ENCODE data around the gene CCDC172.

Gene CCDC172

DNA sequence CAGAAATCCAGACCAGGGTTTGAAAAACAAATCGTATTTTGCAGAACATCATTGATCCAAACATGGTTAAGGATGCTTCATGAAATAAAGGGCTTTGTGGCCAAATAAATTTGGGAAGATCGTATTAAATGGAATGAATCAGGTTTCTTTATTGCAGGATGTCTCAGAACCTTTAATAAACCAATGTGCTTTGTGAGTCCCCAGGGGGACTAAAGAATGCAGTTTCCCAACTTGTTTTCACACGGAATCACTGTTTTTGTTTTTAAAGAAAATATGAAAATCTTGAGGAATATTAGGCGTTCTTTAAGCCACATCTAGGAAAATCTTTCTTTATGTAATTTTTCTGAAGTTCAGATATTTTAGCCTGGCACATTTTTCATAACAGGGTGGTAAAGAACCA, 16.8 kb upstream of the CCDC172 start:
- TF ChIP-seq, protein P1, sequence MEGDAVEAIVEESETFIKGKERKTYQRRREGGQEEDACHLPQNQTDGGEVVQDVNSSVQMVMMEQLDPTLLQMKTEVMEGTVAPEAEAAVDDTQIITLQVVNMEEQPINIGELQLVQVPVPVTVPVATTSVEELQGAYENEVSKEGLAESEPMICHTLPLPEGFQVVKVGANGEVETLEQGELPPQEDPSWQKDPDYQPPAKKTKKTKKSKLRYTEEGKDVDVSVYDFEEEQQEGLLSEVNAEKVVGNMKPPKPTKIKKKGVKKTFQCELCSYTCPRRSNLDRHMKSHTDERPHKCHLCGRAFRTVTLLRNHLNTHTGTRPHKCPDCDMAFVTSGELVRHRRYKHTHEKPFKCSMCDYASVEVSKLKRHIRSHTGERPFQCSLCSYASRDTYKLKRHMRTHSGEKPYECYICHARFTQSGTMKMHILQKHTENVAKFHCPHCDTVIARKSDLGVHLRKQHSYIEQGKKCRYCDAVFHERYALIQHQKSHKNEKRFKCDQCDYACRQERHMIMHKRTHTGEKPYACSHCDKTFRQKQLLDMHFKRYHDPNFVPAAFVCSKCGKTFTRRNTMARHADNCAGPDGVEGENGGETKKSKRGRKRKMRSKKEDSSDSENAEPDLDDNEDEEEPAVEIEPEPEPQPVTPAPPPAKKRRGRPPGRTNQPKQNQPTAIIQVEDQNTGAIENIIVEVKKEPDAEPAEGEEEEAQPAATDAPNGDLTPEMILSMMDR (conservative IDR thresholded peaks at IDR 0.05; ENCODE audit: low read length): no peak
- no peak overlapping the region for H3K4me3 ChIP-seq (ENCODE audit: low read length)
- no peak for DNase-seq (ENCODE audit: low read depth)

DNA sequence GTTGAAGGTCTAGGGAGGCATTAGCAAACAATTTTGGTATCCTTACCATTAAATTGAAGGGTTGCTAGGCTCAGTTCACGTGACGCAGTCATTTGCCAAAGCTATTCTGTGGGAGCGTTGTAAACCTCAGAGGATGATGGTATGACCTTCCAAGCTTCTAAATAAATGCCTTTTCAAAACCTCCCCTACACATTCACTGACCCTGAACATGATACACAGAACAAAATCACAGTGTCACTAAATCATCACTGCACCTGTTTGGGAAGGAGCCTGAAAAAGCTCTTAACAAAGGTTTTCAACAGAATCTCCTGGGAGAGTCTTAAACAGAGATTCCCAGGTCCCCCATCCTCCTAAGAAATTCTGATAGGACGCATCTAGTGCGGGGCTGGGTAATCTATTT, 13.2 kb upstream of the CCDC172 start:
- DNase-seq (ENCODE audit: low read depth): no peak
- TF ChIP-seq, protein P1 (conservative IDR thresholded peaks at IDR 0.05; ENCODE audit: low read length): no peak
- no peak overlapping the region for H3K4me3 ChIP-seq (ENCODE audit: low read length)

DNA sequence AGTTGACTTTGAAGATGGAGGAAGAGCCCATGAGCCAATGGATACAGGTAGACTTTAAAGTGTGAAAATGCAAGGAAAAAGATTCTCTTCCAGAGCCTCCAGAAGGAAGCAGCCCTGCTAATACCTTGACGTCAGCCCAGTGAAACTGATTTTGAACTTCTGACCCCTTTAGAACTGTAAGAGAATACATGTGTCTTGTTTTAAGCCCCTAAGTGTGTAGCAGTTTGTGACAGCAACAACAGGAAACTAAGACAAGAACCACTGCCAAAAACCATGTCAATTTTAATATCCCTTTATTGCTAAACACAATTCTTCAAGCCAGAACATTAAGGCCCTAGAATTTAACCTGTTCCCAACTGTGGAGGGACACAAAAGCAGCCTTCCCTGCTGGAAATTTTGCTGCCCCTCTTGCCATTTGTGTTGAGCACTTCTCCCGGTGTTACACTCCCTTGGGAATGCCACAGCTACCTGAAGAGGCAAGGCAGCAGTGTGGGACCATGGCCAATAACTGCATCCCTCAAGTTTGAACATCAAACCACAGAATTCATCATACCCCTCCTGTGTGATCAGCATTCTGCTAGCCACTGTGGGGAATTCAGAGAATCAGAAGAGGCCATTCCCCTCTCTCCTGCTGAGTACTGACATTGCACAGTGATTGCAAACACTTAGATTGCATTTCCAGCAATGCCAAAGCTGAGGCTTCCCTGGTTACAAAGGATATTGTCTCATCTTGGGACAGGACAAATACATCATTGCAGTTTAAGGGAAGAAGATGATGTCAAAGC, 12.3 kb upstream of the CCDC172 start:
- DNase-seq (ENCODE audit: low read depth): no peak
- TF ChIP-seq, protein P1 (conservative IDR thresholded peaks at IDR 0.05; ENCODE audit: low read length): no peak
- no peak overlapping the region for H3K4me3 ChIP-seq (ENCODE audit: low read length)

DNA sequence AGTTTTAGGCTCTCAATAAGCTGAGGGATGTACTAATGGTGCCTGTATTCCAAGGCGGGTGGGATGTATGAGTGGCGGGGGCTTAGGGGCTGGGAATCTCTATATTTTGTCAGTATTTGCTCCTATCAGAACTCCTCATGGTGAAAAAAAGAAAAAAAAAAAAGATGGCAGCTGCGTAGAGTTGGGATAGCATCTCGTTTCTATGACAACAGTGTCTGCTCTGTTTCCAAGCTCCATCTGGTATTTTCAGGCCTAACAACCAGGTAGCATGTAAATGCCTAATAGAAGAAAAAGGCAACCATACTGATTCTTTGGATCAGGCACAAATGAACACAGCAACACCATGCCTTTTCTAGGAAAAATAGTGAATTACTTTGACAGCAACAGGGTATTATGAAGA, 11.7 kb upstream of the CCDC172 start:
- no peak overlapping the region for H3K4me3 ChIP-seq (ENCODE audit: low read length)
- DNase-seq (ENCODE audit: low read depth): no peak
- TF ChIP-seq, protein P1 (conservative IDR thresholded peaks at IDR 0.05; ENCODE audit: low read length): no peak

DNA sequence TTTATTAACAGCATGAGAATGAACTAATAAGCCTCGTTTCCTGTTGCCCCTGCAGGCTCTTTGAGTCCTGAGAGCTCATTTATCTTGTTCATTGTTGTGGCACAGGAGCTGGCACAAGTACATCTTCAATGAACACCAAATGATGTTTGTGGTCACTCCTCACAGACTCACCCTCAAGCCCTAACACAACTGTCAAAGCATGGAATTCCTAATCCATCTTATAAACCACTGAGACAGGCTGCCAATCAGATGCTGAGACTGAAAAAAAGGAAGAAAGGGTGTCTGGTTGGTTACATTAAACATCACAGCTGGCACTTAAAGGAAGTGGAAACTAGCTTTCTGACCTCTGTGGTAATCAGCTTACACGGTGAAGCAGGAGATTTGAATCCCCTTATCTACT, 7.7 kb upstream of the CCDC172 start:
- TF ChIP-seq, protein P1 (conservative IDR thresholded peaks at IDR 0.05; ENCODE audit: low read length): no peak
- DNase-seq (ENCODE audit: low read depth): no peak
- no peak overlapping the region for H3K4me3 ChIP-seq (ENCODE audit: low read length)

DNA sequence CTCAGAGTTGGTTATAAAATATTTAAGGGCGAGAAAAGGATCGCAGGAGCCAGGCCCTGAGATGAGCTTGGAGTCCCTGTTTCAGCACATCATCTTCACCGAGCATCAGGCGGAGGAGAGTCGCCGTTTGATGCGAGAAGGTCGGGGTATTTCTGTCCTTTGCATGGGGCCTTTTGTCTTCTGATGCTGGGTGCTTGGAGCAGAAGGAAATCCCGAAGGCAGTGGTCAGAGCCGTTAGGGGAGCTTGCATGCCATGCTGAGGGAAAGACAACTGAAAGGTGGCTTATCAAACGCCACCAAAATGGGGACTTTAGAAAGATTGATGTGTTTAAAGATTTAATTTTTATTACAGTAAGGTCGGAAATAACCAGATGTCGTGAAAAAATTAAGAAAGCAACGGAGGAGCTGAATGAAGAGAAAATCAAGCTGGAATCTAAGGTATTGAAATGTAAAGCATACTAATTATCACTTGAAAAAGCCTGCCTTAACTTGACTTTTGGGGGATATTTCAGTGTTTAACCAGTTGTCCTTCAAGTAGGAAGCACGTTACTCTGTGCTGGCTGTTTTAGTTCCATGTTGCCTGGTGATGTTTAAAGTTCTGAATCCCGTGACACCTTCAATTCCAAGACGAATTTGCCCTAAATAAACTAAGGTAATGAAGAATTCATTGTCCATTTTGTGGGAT, 845 bp downstream of the CCDC172 start:
- H3K4me3 ChIP-seq (ENCODE audit: low read length): no peak overlapping the region
- TF ChIP-seq, protein P1 (conservative IDR thresholded peaks at IDR 0.05; ENCODE audit: low read length): no peak
- no peak for DNase-seq (ENCODE audit: low read depth)

DNA sequence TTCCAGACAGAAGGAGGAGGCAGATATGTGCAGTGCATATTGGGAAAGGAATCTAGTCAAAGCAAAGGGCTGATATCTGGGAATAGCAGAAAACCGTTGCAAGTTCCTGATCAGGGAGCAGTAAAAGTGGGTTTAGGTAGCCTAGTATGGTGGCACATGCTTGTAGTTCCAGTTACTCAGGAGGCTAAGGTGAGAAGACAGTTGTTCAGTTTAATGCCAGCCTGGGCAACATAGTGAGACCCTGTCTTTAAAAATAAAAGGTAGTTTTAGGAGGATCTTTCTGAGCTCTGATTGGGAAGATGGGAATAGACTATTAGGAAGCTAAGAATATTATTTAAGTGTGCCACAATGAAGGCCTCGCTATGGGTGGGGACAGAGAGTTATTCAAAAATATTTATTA, 1.7 kb downstream of the CCDC172 start:
- H3K4me3 ChIP-seq (ENCODE audit: low read length): no peak overlapping the region
- DNase-seq (ENCODE audit: low read depth): no peak
- TF ChIP-seq, protein P1 (conservative IDR thresholded peaks at IDR 0.05; ENCODE audit: low read length): no peak
